ENCODE data around the gene DEGS2. TPM values are rescaled to one million over a fixed set of nuclear protein-coding genes. Genes with fewer than 3 reads are reported as not detected.

Gene DEGS2
- polyA plus RNA-seq, 4 donors = 0.96 to 19.4 (median 8.2) TPM

- no peak for DNase-seq (ENCODE audit: low read depth in 4 of 4, low spot score in 3 of 4)
Measured at GRCh38 chr14:100150932-100151587, 8.4 kb downstream of the DEGS2 start.

- DNase-seq (ENCODE audit: low read depth in 4 of 4, low spot score in 3 of 4) = no peak
Measured at GRCh38 chr14:100149851-100150611, 9.4 kb downstream of the DEGS2 start.

- DNase-seq (ENCODE audit: low read depth in 4 of 4, low spot score in 3 of 4) = no peak
Measured at GRCh38 chr14:100148837-100149731, 10.4 kb downstream of the DEGS2 start.

DNA sequence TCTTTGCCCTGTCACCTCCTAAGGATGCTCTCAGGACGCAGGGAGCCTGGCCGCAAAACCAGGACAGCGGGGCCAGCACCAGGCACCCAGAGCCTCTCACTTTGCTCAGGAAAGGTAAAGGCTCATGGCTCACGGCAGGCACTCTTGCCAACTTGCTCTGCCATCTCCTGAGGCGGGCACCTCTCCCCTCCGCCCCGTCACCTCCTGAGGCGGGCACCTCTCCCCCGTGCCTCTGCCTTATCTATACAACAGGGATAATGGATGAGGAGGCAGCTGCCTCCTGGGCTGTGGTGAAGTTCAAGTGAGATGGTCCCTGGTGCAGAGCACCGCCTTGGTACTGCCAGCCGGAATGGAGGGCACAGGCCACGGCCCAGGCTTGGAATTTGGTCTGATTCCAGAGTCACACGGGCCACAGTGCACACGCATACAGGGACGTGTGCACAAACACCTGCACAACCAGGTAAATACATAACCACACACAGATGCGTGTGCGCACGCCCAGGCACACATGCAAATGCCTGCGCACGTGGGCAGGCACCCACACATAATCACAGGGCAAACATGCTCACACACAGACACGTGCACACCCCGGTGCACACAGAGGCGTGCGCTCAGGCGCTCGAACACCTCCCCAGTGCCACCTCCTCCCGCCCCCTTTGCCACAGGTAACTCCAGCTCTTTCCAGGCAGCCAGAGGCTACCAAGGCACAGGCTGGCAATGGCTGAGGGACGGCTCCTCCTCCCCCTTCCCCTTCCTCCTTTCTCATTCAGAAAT, 11.6 kb downstream of the DEGS2 start:
- DNase-seq (ENCODE audit: low read depth in 4 of 4, low spot score in 3 of 4) = no peak

DNA sequence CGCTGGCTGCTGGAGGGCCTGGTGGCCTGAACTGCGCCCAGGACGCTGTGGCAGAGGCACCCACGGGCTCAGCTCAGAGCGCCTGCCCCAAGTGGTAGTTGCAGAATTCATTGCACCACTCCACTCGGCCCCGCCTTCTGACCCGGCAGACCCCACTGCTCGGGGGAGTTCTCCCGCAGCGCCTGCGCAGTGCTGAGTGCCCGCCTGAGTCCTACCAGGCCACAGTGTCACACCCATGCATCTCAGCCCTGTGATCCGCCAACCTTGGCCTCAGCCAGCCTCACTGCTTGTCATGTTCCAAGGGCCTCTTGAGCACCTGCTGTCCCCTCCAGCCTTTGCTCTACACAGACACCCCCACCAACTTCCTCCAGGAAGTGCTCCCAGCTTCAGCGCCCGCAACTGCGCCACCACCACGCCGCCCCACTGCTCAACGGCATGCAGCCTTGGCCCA, 12.2 kb downstream of the DEGS2 start:
- DNase-seq (ENCODE audit: low read depth in 4 of 4, low spot score in 3 of 4) = no peak

- DNase-seq (ENCODE audit: low read depth in 4 of 4, low spot score in 3 of 4) = no peak
Measured at GRCh38 chr14:100146531-100147091, 12.8 kb downstream of the DEGS2 start.

- DNase-seq (ENCODE audit: low read depth in 4 of 4, low spot score in 3 of 4) = no peak
Measured at GRCh38 chr14:100145682-100146464, 13.6 kb downstream of the DEGS2 start.

DNA sequence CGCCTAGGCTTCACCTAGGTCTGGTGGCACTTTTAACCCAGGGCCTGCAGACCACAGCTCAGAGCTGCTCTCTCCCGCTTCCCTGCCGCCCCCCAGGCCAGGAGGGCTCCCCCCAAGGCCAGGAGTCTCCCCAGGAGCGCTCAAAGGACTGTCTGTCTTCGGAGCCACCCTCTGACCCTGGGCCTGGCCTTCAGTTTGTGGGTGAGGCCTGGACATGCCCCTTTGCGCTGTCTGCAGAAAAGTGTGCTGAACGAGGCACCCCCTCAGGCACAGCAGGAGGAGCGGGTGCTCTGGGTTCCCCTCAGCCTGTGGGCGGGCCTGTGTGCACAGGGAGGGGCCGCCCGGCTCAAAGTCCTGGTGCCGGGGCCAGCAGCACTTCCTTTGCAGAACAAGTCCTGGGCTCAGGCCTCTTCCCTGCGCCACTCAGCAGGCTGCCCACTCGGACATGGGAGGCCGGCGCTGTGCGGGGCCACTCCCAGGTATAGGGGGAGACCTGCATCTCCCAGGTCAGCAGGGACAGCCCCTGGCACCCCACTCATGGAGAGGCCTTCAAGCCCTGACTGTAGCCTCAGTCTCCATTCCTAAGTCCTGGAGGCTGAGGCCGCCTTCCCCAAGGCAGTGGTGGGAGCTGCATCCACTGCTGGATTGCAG, 14.3 kb downstream of the DEGS2 start:
- no peak for DNase-seq (ENCODE audit: low read depth in 4 of 4, low spot score in 3 of 4)

DNA sequence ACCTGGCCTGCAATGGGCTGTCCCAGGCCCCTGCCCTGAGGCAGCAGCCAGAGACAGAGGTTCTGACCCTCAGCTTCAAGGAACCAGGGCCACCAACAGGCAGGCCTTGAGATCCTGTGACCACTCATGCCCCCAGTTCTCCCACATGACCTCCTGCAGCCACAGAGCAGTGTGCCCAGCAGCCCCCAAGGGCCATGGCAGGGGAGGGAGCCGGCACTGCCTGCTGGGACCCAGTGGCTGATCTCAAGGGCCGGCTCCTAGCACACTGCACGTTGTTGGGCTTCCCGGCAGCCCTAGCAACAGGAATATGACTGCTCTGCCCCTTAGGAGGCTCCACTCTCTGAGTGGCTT, 14.8 kb downstream of the DEGS2 start:
- DNase-seq (ENCODE audit: low read depth in 4 of 4, low spot score in 3 of 4) = no peak

GRCh38 chr14:100143934-100144333, 15.5 kb downstream of the DEGS2 start:
- DNase-seq (ENCODE audit: low read depth in 4 of 4, low spot score in 3 of 4) = no peak

DNA sequence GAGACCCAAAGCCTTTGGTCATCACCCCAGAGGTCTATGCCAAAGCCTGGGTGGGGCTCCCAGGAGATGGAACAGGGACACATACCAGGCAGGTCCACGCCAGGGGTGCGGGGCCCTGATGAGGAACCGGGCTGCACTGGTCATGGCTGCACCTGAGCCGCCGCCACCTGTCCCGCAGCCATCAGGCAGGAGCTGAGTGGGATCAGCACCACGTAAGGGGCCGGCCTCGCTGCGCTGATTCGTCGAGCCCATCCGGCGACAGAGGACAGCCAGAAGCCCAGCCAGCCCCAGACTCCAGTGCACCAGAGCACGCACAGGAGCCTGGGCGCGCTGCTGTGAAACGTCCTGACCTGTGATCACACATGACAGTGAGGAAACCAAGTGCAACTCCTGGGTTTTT, 15.9 kb downstream of the DEGS2 start:
- DNase-seq (ENCODE audit: low read depth in 4 of 4, low spot score in 3 of 4) = no peak

- DNase-seq (ENCODE audit: low read depth in 4 of 4, low spot score in 3 of 4) = no peak
Measured at GRCh38 chr14:100142073-100143040, 17.1 kb downstream of the DEGS2 start.

DNA sequence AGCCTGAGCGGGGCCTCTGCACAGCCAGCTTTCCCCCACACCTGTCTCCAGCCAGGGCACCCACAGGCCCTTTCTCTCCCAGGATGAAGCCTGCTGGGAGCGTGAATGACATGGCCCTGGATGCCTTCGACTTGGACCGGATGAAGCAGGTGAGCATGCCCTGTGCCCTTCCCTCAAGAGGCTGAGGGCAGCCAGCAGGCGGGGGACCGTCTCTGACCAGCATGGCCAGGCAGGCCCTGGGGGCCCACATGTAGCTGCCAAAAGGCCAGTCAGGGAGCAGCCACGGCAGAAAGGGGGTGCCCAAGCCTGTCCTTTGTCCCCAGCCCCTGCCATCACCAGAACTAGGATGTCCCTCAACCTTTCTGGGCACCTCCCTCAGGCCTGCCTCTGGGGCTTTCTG, 18.3 kb downstream of the DEGS2 start:
- DNase-seq (ENCODE audit: low read depth in 4 of 4, low spot score in 3 of 4) = no peak

GRCh38 chr14:100140452-100141078, 18.9 kb downstream of the DEGS2 start:
- DNase-seq (ENCODE audit: low read depth in 4 of 4, low spot score in 3 of 4) = no peak

DNA sequence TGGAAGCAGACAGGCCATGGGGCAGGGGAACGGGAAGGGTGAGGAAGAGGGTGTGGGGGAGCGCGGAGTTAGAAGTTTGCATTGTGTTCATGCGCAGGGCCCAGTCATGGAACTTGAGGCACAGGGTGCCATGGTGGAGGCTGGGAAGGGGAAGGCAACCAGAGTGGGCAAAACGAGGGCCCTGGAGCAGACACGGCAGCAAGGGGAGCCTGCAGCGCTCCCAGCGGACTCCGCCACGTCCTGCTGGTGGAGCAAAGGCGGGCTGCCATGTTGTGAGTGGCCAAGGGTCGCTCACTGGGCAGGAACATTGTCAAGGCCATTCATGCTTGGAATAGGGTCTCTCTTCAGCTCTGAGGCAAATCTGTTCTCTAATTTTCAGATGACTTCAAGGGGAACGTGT, 20.5 kb downstream of the DEGS2 start:
- DNase-seq (ENCODE audit: low read depth in 4 of 4, low spot score in 3 of 4) = no peak

DNA sequence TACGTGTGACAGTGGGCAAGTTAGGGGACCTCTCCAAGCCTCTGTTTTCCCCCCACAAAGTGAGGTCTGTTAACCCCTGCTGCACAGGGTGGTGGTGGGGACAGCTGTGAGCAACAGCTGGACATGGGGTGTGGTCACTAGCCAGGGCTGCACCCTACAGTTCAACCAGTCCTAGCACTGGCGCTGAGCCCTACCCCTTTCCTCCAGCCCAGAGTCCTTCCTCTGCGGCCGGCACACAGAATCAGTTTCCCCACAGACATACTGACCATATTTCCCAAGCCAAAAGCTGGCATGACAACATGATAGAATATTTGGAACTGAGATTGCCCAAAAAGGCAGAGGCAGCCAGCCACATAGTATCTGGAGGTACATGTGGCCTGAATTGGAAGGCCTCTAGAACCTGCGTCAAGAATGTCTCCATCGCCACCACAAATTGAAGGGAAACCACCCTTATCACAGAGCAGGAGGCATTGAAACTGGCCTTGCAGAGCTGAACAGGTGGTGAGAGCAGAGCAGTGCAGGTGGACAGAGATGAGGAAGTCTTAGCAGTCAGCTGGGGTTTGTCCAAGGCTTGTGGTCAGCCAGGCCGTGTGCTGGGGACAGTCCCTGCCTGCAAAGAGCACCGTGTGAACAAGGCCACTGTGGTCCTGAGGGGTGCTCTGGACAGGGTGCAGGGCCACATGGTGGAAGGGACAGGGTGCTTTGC, 21.2 kb downstream of the DEGS2 start:
- DNase-seq (ENCODE audit: low read depth in 4 of 4, low spot score in 3 of 4) = no peak

GRCh38 chr14:100137173-100137572, 22.3 kb downstream of the DEGS2 start:
- no peak for DNase-seq (ENCODE audit: low read depth in 4 of 4, low spot score in 3 of 4)

Data from left renal pelvis (tissue), 4 donors.